Uterus (tissue), 2 donors: Measurements from ENCODE around the gene POU2F3.

ENCODE experiments used
- CTCF ChIP-seq, 4 experiments: fragments of 200-600 bp in 2 of 4; fragments of 450-650 bp in 2 of 4; sonication (generic) in 2 of 4; IDR thresholded peaks; one replicate each; pipeline ENCODE4 v1.5.1; 2016 to 2019; ENCODE audit warnings: antibody characterized with exemption in 4 of 4, mild to moderate bottlenecking in 2 of 4, moderate library complexity in 1 of 4
- POLR2A ChIP-seq, 2 donors: fragments of 450-650 bp; IDR thresholded peaks; one replicate each; pipeline ENCODE4 v1.6.1; 2016; ENCODE audit warnings: antibody characterized with exemption in 2 of 2, mild to moderate bottlenecking in 1 of 2, moderate library complexity in 1 of 2

DNA sequence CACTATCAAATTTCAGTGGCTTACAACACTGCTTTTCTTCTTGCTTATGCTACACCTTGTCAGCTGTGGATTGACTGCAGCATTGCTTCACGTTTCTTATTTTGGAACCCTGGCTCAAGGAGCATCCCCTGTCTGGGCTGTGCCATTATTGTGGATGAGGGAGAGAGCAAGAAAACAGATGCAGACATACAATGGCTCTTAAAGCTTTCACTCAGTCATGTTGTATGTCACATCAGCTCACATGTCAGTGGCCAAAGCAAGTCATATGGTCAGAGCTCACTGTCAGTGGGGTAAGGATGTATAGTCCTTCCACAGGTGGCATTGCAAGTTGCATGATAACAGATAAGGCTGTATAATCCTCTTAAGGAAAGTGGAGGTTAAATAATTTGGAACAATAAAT is 106.3 kb downstream of the POU2F3 start:
- TF ChIP-seq CTCF (IDR thresholded peaks at IDR 0.05), result no peak
- TF ChIP-seq POLR2A (IDR thresholded peaks at IDR 0.05), result no peak
